Measurements from ENCODE around the gene SAFB. TPM values are rescaled to one million over a fixed set of nuclear protein-coding genes. Genes with fewer than 3 reads are reported as not detected.

The SAFB gene
- total and polyA plus RNA-seq, 2 of the 13 experiments (the other 11 are each of a cell fraction or from before 2014, with no cell fraction given), result 21.0 to 28.4 TPM

DNA sequence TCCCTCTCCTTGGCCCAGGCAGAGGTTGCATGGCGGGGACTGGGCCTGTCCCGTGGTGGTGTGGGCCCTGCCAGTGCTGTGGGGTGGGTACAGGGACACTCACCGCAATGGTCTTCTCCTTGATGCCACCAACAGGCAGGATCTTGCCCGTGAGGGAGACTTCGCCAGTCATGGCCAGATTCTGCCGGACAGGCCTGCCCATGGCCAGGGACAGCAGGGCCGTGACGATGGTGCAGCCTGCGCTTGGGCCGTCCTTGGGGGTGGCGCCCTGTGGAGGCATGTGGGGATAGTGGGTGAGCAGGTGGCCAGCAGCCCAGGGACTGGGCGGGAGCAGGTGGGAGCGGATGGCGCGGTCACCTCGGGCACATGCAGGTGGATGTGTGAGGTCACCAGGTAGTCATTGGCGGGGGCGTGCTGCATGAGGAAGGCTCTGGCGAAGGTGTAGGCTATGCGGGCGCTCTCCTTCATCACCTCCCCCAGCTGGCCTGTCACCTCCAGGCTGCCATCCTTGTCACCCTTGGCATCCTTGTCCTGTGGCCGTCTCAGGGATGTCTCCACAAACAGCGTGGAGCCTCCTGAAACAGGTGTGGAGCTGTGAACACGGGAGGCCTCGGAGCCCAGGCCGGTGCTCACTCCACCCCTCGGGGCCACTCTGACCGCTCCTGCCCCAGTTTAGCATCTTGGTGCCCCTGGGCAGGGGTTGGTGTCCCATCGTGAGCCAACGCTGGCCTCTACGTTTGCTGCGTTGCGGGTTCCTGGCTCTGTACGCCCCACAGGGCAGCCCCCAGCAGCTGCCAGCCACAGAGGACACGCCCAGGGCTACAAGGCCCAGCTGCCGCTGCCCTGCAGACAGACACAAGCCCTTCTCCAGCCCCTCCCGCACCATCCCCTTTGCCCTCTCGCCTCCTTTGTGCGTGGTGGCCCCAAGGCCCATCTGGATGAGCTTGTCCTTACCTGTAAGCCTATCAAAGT lies 70.6 kb downstream of the SAFB start (continued):
- TF ChIP-seq AGO1 (IDR thresholded peaks at IDR 0.05; ENCODE audit: low read depth, low read length, poor library complexity, severe bottlenecking) (peak; percentile 80), ZC3H13 (CRISPR knock-in tag; IDR thresholded peaks at IDR 0.05) (peak; percentile 65; the same call in 1 of the 2 replicates), PAWR (CRISPR knock-in tag; IDR thresholded peaks at IDR 0.05; ENCODE audit: borderline replicate concordance) (no peak), AKAP8 (CRISPR knock-in tag; IDR thresholded peaks at IDR 0.05) (0 out of 2 replicates have a peak, but pooled peaks have one; percentile 58), ZNF333 (CRISPR knock-in tag; IDR thresholded peaks at IDR 0.05; ENCODE audit: borderline replicate concordance) (0 out of 2 replicates have a peak, but pooled peaks have one; percentile 5), ZFX (CRISPR knock-in tag; IDR thresholded peaks at IDR 0.05; ENCODE audit: low read depth) (peak; percentile 20; the same call in 1 of the 2 replicates), SAFB2 (CRISPR knock-in tag; IDR thresholded peaks at IDR 0.05; ENCODE audit: borderline replicate concordance, low read depth) (0 out of 2 replicates have a peak, but pooled peaks have one; percentile 47), SRSF1 (optimal IDR thresholded peaks at IDR 0.05; ENCODE audit: low read depth, low read length) (peak; percentile 32), NONO (IDR thresholded peaks at IDR 0.05) (no peak), NONO (CRISPR knock-in tag; conservative IDR thresholded peaks at IDR 0.05) (peak; percentile 36; the same call in 1 of the 2 replicates), HNRNPLL (IDR thresholded peaks at IDR 0.05; ENCODE audit: low read depth, low read length, poor library complexity, severe bottlenecking) (peak; percentile 4), POLR2G (IDR thresholded peaks at IDR 0.05; ENCODE audit: low read depth, low read length) (peak; percentile 26; the same call in 1 of the 2 replicates)
- TF ChIP-seq, protein P1, sequence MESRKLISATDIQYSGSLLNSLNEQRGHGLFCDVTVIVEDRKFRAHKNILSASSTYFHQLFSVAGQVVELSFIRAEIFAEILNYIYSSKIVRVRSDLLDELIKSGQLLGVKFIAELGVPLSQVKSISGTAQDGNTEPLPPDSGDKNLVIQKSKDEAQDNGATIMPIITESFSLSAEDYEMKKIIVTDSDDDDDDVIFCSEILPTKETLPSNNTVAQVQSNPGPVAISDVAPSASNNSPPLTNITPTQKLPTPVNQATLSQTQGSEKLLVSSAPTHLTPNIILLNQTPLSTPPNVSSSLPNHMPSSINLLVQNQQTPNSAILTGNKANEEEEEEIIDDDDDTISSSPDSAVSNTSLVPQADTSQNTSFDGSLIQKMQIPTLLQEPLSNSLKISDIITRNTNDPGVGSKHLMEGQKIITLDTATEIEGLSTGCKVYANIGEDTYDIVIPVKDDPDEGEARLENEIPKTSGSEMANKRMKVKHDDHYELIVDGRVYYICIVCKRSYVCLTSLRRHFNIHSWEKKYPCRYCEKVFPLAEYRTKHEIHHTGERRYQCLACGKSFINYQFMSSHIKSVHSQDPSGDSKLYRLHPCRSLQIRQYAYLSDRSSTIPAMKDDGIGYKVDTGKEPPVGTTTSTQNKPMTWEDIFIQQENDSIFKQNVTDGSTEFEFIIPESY (CRISPR knock-in tag; IDR thresholded peaks at IDR 0.05), result peak; percentile 58; the same call in 1 of the 2 replicates
- TF ChIP-seq, protein P2, sequence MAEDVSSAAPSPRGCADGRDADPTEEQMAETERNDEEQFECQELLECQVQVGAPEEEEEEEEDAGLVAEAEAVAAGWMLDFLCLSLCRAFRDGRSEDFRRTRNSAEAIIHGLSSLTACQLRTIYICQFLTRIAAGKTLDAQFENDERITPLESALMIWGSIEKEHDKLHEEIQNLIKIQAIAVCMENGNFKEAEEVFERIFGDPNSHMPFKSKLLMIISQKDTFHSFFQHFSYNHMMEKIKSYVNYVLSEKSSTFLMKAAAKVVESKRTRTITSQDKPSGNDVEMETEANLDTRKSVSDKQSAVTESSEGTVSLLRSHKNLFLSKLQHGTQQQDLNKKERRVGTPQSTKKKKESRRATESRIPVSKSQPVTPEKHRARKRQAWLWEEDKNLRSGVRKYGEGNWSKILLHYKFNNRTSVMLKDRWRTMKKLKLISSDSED (CRISPR knock-in tag; IDR thresholded peaks at IDR 0.05), result peak; percentile 67; the same call in 1 of the 2 replicates
- TF ChIP-seq, protein P3, sequence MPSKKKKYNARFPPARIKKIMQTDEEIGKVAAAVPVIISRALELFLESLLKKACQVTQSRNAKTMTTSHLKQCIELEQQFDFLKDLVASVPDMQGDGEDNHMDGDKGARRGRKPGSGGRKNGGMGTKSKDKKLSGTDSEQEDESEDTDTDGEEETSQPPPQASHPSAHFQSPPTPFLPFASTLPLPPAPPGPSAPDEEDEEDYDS (CRISPR knock-in tag; IDR thresholded peaks at IDR 0.05), result no peak
- TF ChIP-seq, protein P4, sequence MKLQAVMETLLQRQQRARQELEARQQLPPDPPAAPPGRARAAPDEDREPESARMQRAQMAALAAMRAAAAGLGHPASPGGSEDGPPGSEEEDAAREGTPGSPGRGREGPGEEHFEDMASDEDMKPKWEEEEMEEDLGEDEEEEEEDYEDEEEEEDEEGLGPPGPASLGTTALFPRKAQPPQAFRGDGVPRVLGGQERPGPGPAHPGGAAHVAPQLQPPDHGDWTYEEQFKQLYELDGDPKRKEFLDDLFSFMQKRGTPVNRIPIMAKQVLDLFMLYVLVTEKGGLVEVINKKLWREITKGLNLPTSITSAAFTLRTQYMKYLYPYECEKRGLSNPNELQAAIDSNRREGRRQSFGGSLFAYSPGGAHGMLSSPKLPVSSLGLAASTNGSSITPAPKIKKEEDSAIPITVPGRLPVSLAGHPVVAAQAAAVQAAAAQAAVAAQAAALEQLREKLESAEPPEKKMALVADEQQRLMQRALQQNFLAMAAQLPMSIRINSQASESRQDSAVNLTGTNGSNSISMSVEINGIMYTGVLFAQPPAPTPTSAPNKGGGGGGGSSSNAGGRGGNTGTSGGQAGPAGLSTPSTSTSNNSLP (IDR thresholded peaks at IDR 0.05; ENCODE audit: low read depth, low read length), result no peak
